SK-N-DZ (cell line): ENCODE results near the gene SGCA.

ENCODE experiments used
- DNase-seq: peaks from one replicate; pipeline ENCODE4 v3.0.0-alpha.2; 2015; ENCODE audit warnings: low spot score

The SGCA gene

GRCh38 chr17:50134206-50135110, 31.3 kb upstream of the SGCA start:
- DNase-seq = no peak

GRCh38 chr17:50135316-50136095, 30.3 kb upstream of the SGCA start:
- DNase-seq = no peak

- no peak for DNase-seq
Measured at GRCh38 chr17:50136096-50136687, 29.6 kb upstream of the SGCA start.

- no peak for DNase-seq
Measured at GRCh38 chr17:50137042-50137441, 28.8 kb upstream of the SGCA start.

GRCh38 chr17:50139185-50139783, 26.5 kb upstream of the SGCA start:
- no peak for DNase-seq

- DNase-seq = peak; percentile 89
Measured at GRCh38 chr17:50139950-50140885, 25.6 kb upstream of the SGCA start.

- DNase-seq = no peak
Measured at GRCh38 chr17:50141026-50141744, 24.6 kb upstream of the SGCA start.

GRCh38 chr17:50141745-50142110, 24.1 kb upstream of the SGCA start:
- DNase-seq = no peak

GRCh38 chr17:50143461-50144176, 22.2 kb upstream of the SGCA start:
- no peak for DNase-seq

GRCh38 chr17:50144355-50144754, 21.4 kb upstream of the SGCA start:
- DNase-seq = no peak

- no peak for DNase-seq
Measured at GRCh38 chr17:50144845-50145531, 20.8 kb upstream of the SGCA start.

- DNase-seq = no peak
Measured at GRCh38 chr17:50145532-50146229, 20.1 kb upstream of the SGCA start.

GRCh38 chr17:50146230-50146926, 19.4 kb upstream of the SGCA start:
- no peak for DNase-seq

- DNase-seq = no peak
Measured at GRCh38 chr17:50146927-50147665, 18.7 kb upstream of the SGCA start.

GRCh38 chr17:50147841-50148225, 18.0 kb upstream of the SGCA start:
- no peak for DNase-seq

GRCh38 chr17:50148226-50149090, 17.3 kb upstream of the SGCA start:
- no peak for DNase-seq
